Lung (tissue), 12 donors: ENCODE results near the gene WDR46. TPM values are rescaled to one million over a fixed set of nuclear protein-coding genes. Genes with fewer than 3 reads are reported as not detected.

ENCODE experiments used
- ATAC-seq: fragments of 200-7000 bp; cut with Tn5 transposase; one replicate; pipeline ENCODE4 v1.9.1; 2020; ENCODE audit warnings: moderate number of reproducible peaks; ENCODE audit not compliant: insufficient read depth, low FRiP score
- DNase-seq, 3 donors: peaks; one replicate each; pipeline ENCODE4 v3.0.0-alpha.2; 2013 to 2017
- H3K27ac ChIP-seq, 2 donors: one replicate each; pipeline ENCODE4 v1.5.1; 2013; ENCODE audit warnings: mild to moderate bottlenecking in 2 of 2, moderate library complexity in 2 of 2, control low read depth in 1 of 2, inconsistent platforms in 1 of 2, low read depth in 1 of 2, low read length in 1 of 2
- H3K27me3 ChIP-seq, 3 donors: one replicate each; pipeline ENCODE4 v1.5.1; 2013; ENCODE audit warnings: low read length in 2 of 3; ENCODE audit not compliant: control insufficient read depth in 3 of 3, insufficient read depth in 3 of 3
- H3K36me3 ChIP-seq, 4 donors: one replicate each; pipeline ENCODE4 v1.5.1; 2013; ENCODE audit warnings: low read length in 4 of 4, mild to moderate bottlenecking in 1 of 4, moderate library complexity in 1 of 4; ENCODE audit not compliant: control insufficient read depth in 4 of 4, insufficient read depth in 4 of 4
- H3K4me1 ChIP-seq, 5 donors: one replicate each; pipeline ENCODE4 v1.5.1; 2013; ENCODE audit warnings: low read length in 5 of 5, mild to moderate bottlenecking in 2 of 5, moderate library complexity in 1 of 5; ENCODE audit not compliant: control insufficient read depth in 5 of 5, insufficient read depth in 5 of 5
- H3K4me3 ChIP-seq: one replicate; pipeline ENCODE4 v1.5.1; 2013; ENCODE audit warnings: mild to moderate bottlenecking, control low read depth, moderate library complexity
- H3K9ac ChIP-seq, 2 donors: one replicate each; pipeline ENCODE4 v1.5.1; 2013; ENCODE audit warnings: low read length in 2 of 2, control low read depth in 1 of 2; ENCODE audit not compliant: insufficient read depth in 1 of 2
- H3K9me3 ChIP-seq, 4 donors: one replicate each; pipeline ENCODE4 v1.5.1; 2013; ENCODE audit warnings: low read length in 3 of 4, mild to moderate bottlenecking in 1 of 4, moderate library complexity in 1 of 4; ENCODE audit not compliant: control insufficient read depth in 4 of 4, insufficient read depth in 3 of 4
- CTCF ChIP-seq: IDR thresholded peaks from 2 replicates; pipeline ENCODE4 v1.5.1; 2012; ENCODE audit warnings: mild to moderate bottlenecking; ENCODE audit errors: control extremely low read depth, extremely low read depth
- WGBS, 2 donors: extraction: QIAGEN DNeasy Blood & Tissue Kit; methylation state at CpG; one replicate each; pipeline ENCODE4 v1.1.7; 2013; 5-methylcytosine and 5-hydroxymethylcytosine counted together
- polyA plus RNA-seq, 2 donors: library from polyadenylated mRNA; stranded (reverse); fragments of 200-250 nt; gene quantifications; one replicate each; pipeline ENCODE4 v1.2.1, GENCODE V29; 2013
- total RNA-seq, 2 donors: library from RNA; depleted of rRNA in 1 of 2; stranded (reverse); fragments of >200 nt in 1 of 2; gene quantifications; one replicate each; pipeline ENCODE4 v1.2.1, GENCODE V29; 2014 to 2021
- donor health status: control.
- donor health status: control.
- donor health status: Bipolar disorder and iron deficiency.
- donor health status: healthy.
- donor health status: DM: yes; HTN: yes; CAD: no.

Gene WDR46
- total and polyA plus RNA-seq, 4 donors = 26.3 to 48.0 (median 47.4) TPM

GRCh38 chr6:33250731-33251130, 38.3 kb downstream of the WDR46 start:
- peaks cover 3 to 23% (median 6%) of the 10 kb centered on the region in 5 donors for H3K4me1 ChIP-seq
- ATAC-seq (no peak), DNase-seq (no peak)
- no peak overlapping the region for H3K4me3 ChIP-seq
- no peak for TF ChIP-seq CTCF
- peaks cover 0 to 16% (median 8%) of the 10 kb centered on the region in 4 donors for H3K36me3 ChIP-seq
- H3K9me3 ChIP-seq = no peaks in the 10 kb centered on the region
- H3K27ac ChIP-seq = peak overlapping the region in 1 of 2 donors; percentile 92
- 96 to 97% methylated on average over 13 of the region's 13 CpGs for WGBS, 2 donors
- no peaks in the 10 kb centered on the region for H3K27me3 ChIP-seq
- no peak overlapping the region for H3K9ac ChIP-seq

- H3K27ac ChIP-seq = peak overlapping the region; percentile 92 to 94
- WGBS, 2 donors = 18 to 20% methylated on average over 15 of the region's 15 CpGs
- TF ChIP-seq CTCF = no peak
- H3K36me3 ChIP-seq = peaks cover 0 to 16% (median 6%) of the 10 kb centered on the region in 4 donors
- H3K9me3 ChIP-seq = no peaks in the 10 kb centered on the region
- ATAC-seq = no peak
- H3K4me3 ChIP-seq = peak overlapping the region; percentile 41
- H3K4me1 ChIP-seq = peaks cover 3 to 23% (median 6%) of the 10 kb centered on the region in 5 donors
- peak overlapping the region in 1 of 2 donors; percentile 76 for H3K9ac ChIP-seq
- no peak for DNase-seq
- no peaks in the 10 kb centered on the region for H3K27me3 ChIP-seq
These were observed 39.1 kb downstream of the WDR46 start for GRCh38 chr6:33249732-33250630.

- no peaks in the 10 kb centered on the region for H3K27me3 ChIP-seq
- peaks cover 0 to 14% (median 5%) of the 10 kb centered on the region in 4 donors for H3K36me3 ChIP-seq
- peaks cover 3 to 23% (median 6%) of the 10 kb centered on the region in 5 donors for H3K4me1 ChIP-seq
- peak; percentile 93 for ATAC-seq
- H3K4me3 ChIP-seq = peak overlapping the region; percentile 41
- no peaks in the 10 kb centered on the region for H3K9me3 ChIP-seq
- WGBS, 2 donors = 0% methylated on average over 56 to 58 of the region's 58 CpGs
- H3K27ac ChIP-seq = peak overlapping the region; percentile 92 to 94
- peak; percentile 97 to 99 (median 98) for DNase-seq
- TF ChIP-seq CTCF = peak; percentile 27
- H3K9ac ChIP-seq = peak overlapping the region; percentile 26 to 76
These were observed 39.9 kb downstream of the WDR46 start for GRCh38 chr6:33248932-33249731.
